Activated CD4-positive, alpha-beta T cell treated with anti-CD3 and anti-CD28 coated beads, Interleukin-2, amount 50 U/mL, for 48 hours (primary cell): ENCODE data around the gene KRT12.

Experiments
- DNase-seq, 2 experiments: peaks; one replicate each; pipeline ENCODE4 v3.0.0-alpha.2; 2020

The KRT12 gene

DNA sequence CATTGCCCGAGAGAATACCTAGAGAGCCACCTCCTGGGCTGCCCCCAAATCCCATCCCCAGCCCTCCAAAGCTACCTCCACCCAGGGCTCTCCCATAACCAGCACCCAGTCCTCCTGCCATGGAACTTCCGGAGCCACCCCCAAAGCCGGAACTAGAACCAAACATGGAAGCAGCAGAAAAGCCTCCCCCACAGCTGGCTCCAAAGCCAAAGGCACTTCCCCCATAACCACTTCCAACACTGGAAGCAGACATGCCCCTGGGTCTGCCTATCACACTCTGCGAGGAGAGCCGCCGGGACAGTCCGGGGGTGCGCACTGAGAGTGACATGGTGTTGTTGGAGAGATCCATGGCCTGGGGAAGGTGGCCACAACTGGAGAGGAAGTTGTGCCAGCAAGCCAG, at the start of gene KRT12:
KRT12 (minus strand) TSS at position 386 of the 400 bp plus-strand sequence; CDS start at position 349, 37 bp downstream.
- no peak for DNase-seq

GRCh38 chr17:40916366-40916765, 49.3 kb upstream of the KRT12 start:
- DNase-seq = no peak

DNA sequence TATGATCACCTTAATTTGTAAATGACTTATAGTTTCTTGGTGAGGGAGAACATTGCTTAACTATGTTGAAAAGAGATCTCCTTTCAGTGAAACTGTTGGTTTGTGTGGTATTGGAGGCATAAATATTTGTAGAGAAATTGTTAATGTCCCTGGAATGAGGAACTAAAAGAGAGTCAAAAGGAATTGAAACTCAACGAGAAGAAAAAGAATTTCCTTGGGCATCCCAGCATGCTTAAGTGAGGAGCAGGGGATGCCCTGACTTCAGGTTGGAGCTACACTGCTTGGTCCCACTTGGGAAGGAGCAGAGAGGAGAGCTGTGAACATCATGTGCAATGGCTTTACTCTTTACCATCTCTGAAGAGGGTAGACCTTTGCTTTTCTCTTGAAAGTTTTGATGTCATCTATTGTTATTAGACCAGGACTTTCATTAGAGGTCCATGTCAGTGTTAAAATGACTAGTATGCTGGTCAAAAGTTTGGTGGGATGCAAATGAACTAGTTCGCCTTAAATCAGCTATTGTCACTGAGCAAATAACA, 48.8 kb upstream of the KRT12 start:
- no peak for DNase-seq

DNA sequence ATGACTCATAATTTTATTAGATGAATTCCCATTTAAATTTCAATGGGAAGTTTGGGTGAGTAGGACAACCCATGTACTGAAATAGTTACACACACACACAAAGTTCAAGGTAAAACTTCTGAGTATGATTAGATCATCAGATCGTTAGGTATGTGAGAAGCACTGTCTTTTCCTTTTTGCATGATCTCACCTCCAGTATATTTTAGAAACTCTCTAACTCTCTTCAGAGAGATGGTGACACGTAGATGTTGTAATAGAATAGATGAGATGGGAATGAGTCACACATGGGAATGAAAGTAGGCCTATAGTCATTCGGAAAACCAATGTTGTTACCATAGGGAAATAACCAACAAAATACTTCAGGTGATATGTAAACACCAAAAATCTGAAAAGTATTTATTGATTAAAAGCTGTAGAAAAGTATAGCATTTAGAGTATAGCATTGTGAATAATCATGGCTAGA, 48.2 kb upstream of the KRT12 start:
- no peak for DNase-seq

DNA sequence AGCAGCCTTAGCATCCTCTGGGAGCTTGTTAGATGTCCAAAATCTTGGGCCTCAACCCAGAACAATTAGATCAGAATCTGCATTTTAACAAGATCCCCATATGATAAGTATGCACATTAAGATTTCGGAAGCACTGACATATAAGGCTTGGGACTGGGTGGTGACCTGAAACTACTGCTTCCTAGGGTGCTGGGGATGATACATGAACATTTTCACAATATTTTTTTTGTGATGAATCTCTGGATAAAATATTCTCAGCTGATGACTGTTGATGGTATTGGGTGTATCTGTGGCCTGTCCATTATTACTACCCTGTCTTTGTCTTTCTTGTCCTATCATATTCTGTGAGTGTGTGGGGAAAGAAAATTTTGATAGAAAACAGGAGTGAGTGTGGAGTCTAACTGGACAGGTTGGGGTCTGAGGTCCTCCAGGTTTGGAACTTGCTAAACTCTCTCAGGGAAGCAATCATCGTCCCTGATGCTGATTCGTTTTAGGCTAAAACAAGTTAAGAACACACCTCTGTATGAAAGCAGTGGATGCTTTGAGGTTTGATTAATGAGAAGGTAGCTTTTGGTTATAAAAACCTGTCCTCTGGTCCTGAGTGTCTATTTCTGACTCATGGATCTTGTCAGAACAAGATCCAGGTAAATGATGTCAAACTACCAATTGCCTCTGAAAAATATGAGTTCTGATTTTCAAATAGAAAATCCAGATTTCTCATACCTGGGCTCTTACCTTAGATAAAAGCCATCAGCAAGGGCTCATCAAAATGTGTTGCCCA, 47.2 kb upstream of the KRT12 start:
- DNase-seq = no peak

- no peak for DNase-seq
Measured at GRCh38 chr17:40912486-40913210, 45.6 kb upstream of the KRT12 start.

- DNase-seq = no peak
Measured at GRCh38 chr17:40910441-40910841, 43.4 kb upstream of the KRT12 start.

GRCh38 chr17:40909755-40910154, 42.7 kb upstream of the KRT12 start:
- no peak for DNase-seq

- DNase-seq = peak; percentile 62 to 73
Measured at GRCh38 chr17:40909351-40909750, 42.3 kb upstream of the KRT12 start.

GRCh38 chr17:40906613-40907012, 39.6 kb upstream of the KRT12 start:
- no peak for DNase-seq

DNA sequence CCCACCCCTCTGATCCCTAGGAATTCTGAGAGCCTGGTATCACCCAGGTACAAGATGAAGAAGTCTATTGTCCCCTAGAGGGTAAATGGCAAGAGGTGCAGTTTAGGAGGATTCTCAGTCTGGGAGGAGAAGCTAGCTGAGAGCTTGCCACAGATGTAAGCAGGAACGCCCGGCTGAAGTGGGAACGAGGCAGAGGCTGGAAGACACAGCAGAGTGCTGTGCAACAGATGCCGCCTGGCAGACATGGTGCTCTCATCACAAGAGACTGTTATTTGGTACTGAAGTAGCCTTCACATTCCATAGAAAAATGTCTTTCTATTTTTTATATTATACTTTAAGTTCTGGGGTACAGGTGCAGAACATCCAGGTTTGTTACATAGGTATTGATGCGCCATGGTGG, 38.3 kb upstream of the KRT12 start:
- DNase-seq = no peak

- no peak for DNase-seq
Measured at GRCh38 chr17:40903129-40903847, 36.3 kb upstream of the KRT12 start.

- DNase-seq = no peak
Measured at GRCh38 chr17:40902498-40902897, 35.5 kb upstream of the KRT12 start.

DNA sequence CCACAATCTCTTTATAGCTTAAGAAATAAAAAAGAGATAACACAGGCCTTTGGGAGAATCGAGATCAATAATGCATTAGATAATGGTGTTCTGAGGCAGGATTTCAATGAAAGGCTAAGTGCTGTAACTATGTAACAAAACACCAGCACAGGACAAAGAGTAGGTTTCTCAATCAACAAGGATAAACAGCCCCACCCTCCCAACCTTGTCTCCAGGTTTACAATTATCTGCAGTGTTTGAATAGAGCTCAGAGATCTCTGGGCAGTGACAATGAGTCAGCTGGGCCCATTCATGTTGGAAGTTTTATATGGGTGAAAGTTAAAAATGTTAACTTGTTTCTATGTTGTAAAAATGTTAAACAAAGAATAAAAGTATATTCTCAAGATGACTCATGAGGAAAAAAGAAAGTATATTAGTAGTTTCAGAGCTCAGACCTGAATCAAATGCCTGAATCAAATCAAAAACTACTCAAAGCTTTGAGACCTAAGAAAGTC, 35.0 kb upstream of the KRT12 start:
- DNase-seq = no peak

- no peak for DNase-seq
Measured at GRCh38 chr17:40900809-40901356, 33.9 kb upstream of the KRT12 start.

- DNase-seq = no peak
Measured at GRCh38 chr17:40896916-40897455, 30.0 kb upstream of the KRT12 start.

GRCh38 chr17:40895106-40895730, 28.2 kb upstream of the KRT12 start:
- no peak for DNase-seq

GRCh38 chr17:40888196-40888720, 21.2 kb upstream of the KRT12 start:
- no peak for DNase-seq

DNA sequence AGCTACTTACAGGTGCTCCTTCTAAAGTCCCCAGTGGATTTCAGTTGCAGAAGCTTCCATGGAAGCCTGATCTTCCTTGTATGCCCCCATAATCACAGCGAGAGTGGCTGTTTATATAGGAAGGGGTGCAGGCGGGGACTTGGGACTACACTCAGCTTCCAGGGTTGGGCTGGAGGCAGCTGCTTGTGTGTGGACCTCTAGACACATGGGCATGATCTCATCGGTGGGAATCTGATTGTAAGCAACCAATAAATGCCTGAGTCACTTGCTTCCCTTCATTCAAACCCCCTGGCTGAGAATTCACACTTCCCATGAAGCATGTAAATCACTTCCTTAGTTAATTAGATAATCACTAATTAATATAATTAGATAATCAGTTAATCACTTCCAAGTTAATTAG, 19.1 kb upstream of the KRT12 start:
- no peak for DNase-seq

- no peak for DNase-seq
Measured at GRCh38 chr17:40884708-40885512, 17.9 kb upstream of the KRT12 start, which contains the start of gene KRT20. Gene KRT20, minus strand, starts transcription at chr17:40885242. Its CDS starts 57 bp downstream, at chr17:40885185.
